K562 (cell line): ENCODE measurements around the gene ERC2. TPM values are rescaled to one million over a fixed set of nuclear protein-coding genes. Genes with fewer than 3 reads are reported as not detected.

Experiments used
- ATAC-seq: fragments of 200-7000 bp; cut with Tn5 transposase; 3 replicates; pipeline ENCODE4 v1.9.1; 2020; ENCODE audit warnings: moderate library complexity
- BruUV-seq: library from RNA; stranded (reverse); fragments of 400-500 nt; replicated peaks from 2 replicates; lab custom pipeline; 2021; lab: Mats Ljungman, UMichigan
- CTCF ChIA-PET: fragments of 300-600 bp; formaldehyde crosslinking; extraction: SDS; loops from one replicate; lab custom pipeline; 2021; ENCODE audit warnings: low intra/inter-chr PET ratio; lab: Yijun Ruan, JAX
- POLR2A ChIA-PET: fragments of 300-600, 350-650 bp; sonication (Branson Sonifier 250); formaldehyde crosslinking; extraction: SDS; loops from one replicate; lab custom pipeline; 2021; ENCODE audit warnings: antibody characterized with exemption, inconsistent platforms; lab: Yijun Ruan, JAX
- DNase-seq, 4 experiments: peaks; one replicate each; pipeline versions ENCODE4 v3.0.0 to v3.0.0-alpha.2; 2011 to 2018; ENCODE audit warnings: low spot score in 3 of 4, mixed read lengths in 3 of 4; ENCODE audit errors: extremely low read depth in 1 of 4
- FAIRE-seq: peaks from 2 replicates; lab custom pipeline; 2011; peaks lifted over from hg19 to GRCh38; lab: Jason Lieb, UNC
- H2AFZ ChIP-seq: 2 replicates; pipeline ENCODE4 v1.6.0; 2011; ENCODE audit warnings: low read depth, low read length, control low read depth, inconsistent platforms
- H3K27ac ChIP-seq: fragments of 200-600 bp; 3 replicates; pipeline ENCODE4 v1.8.0; 2011; ENCODE audit warnings: low read depth, mild to moderate bottlenecking, control low read depth, inconsistent platforms, low read length, moderate library complexity, mixed read lengths; ENCODE audit errors: extremely low read depth
- H3K27me3 ChIP-seq, 2 experiments: fragments of 300-600 bp in 1 of 2; 2 replicates in 1 of 2; 3 replicates in 1 of 2; pipeline versions ENCODE4 v1.6.0 to v1.8.0; 2011; ENCODE audit warnings: inconsistent platforms in 2 of 2, low read length in 2 of 2, mild to moderate bottlenecking in 1 of 2, mixed read lengths in 1 of 2, moderate library complexity in 1 of 2; ENCODE audit not compliant: control insufficient read depth in 2 of 2, insufficient read depth in 2 of 2
- H3K36me3 ChIP-seq: fragments of 300-600 bp; 3 replicates; pipeline ENCODE4 v1.8.0; 2011; ENCODE audit warnings: mild to moderate bottlenecking, low read length, inconsistent platforms; ENCODE audit not compliant: control insufficient read depth, insufficient read depth
- H3K4me1 ChIP-seq, 2 experiments: fragments of 200-600 bp in 1 of 2; replicated peaks in 1 of 2; 2 replicates in 1 of 2; 3 replicates in 1 of 2; pipeline versions ENCODE4 v1.5.1 to v1.8.0; 2011; ENCODE audit warnings: inconsistent platforms in 2 of 2, low read length in 2 of 2, mild to moderate bottlenecking in 1 of 2, mixed read lengths in 1 of 2, moderate library complexity in 1 of 2; ENCODE audit not compliant: control insufficient read depth in 2 of 2, insufficient read depth in 2 of 2
- H3K4me2 ChIP-seq: 2 replicates; pipeline ENCODE4 v1.6.1; 2011; ENCODE audit warnings: low read length, control low read depth, inconsistent platforms, mixed read lengths; ENCODE audit not compliant: insufficient read depth
- H3K4me3 ChIP-seq: fragments of 200-600 bp; sonication (generic), shearing (Covaris generic); 2 replicates; pipeline ENCODE4 v1.5.1; 2016; ENCODE audit warnings: control low read depth, inconsistent platforms
- H3K79me2 ChIP-seq: fragments of 200-600 bp; 3 replicates; pipeline ENCODE4 v1.8.0; 2011; ENCODE audit warnings: low read length, inconsistent platforms; ENCODE audit not compliant: control insufficient read depth, insufficient read depth
- H3K9ac ChIP-seq, 2 experiments: 2 replicates each; pipeline versions ENCODE4 v1.6.0 to v1.6.1; 2011; ENCODE audit warnings: low read depth in 2 of 2, low read length in 2 of 2, control low read depth in 1 of 2, inconsistent platforms in 1 of 2, mild to moderate bottlenecking in 1 of 2, mixed read lengths in 1 of 2; ENCODE audit not compliant: insufficient read depth in 1 of 2
- H3K9me1 ChIP-seq: one replicate; pipeline ENCODE4 v1.6.0; 2011; ENCODE audit warnings: inconsistent platforms, mild to moderate bottlenecking, low read length, moderate library complexity; ENCODE audit not compliant: control insufficient read depth, insufficient read depth
- H3K9me3 ChIP-seq: replicated peaks from 2 replicates; pipeline ENCODE4 v1.5.1; 2011; ENCODE audit warnings: low read depth, low read length, inconsistent platforms; ENCODE audit not compliant: control insufficient read depth, insufficient read depth
- H4K20me1 ChIP-seq: replicated peaks from 2 replicates; pipeline ENCODE4 v1.6.1; 2011; ENCODE audit warnings: low read length, inconsistent platforms, mixed read lengths; ENCODE audit not compliant: control insufficient read depth, insufficient read depth
- ATF3 ChIP-seq, 2 experiments: fragments of 450-650 bp in 1 of 2; sonication (generic) in 1 of 2; formaldehyde crosslinking in 1 of 2; IDR thresholded peaks in 1 of 2; conservative IDR thresholded peaks in 1 of 2; 2 replicates each; pipeline versions ENCODE4 v1.6.1 to v1.8.1; 2016 to 2023; ENCODE audit warnings: mild to moderate bottlenecking in 2 of 2, moderate library complexity in 2 of 2, inconsistent platforms in 1 of 2, missing genetic modification reagents in 1 of 2
- CBX3 ChIP-seq, 2 experiments: IDR thresholded peaks; 1 replicate in 1 of 2; 2 replicates in 1 of 2; pipeline ENCODE4 v1.6.1; 2012; ENCODE audit warnings: inconsistent platforms in 2 of 2, low read length in 2 of 2, borderline replicate concordance in 1 of 2, control low read depth in 1 of 2
- HDAC2 ChIP-seq: fragments of 450-650 bp; IDR thresholded peaks from 2 replicates; pipeline ENCODE4 v1.6.1; 2016; ENCODE audit warnings: mild to moderate bottlenecking
- HSF4 ChIP-seq: fragments of 250-450 bp; sonication (Bioruptor Pico); IDR thresholded peaks from 2 replicates; pipeline ENCODE4 v2.1.2; 2022; ENCODE audit warnings: mild to moderate bottlenecking, moderate library complexity, borderline replicate concordance
- PHB ChIP-seq: fragments of 250-450 bp; sonication (Bioruptor Pico); IDR thresholded peaks from 2 replicates; pipeline ENCODE4 v1.5.0; 2021
- SMAD2 ChIP-seq: fragments of 150-350 bp; IDR thresholded peaks from 2 replicates; pipeline ENCODE4 v1.6.1; 2014; ENCODE audit warnings: low read depth, mild to moderate bottlenecking, low read length
- ZBED1 ChIP-seq: IDR thresholded peaks from 2 replicates; pipeline ENCODE4 v1.6.1; 2014
- ZNF668 ChIP-seq: fragments of 250-450 bp; sonication (Bioruptor Pico); IDR thresholded peaks from 2 replicates; pipeline ENCODE4 v1.8.0; 2022; ENCODE audit warnings: mild to moderate bottlenecking, inconsistent platforms
- WGBS: fragments of 100-300 bp; shearing (Covaris generic); methylation state at CpG from one replicate; pipeline ENCODE4 v1.1.6; 2016; ENCODE audit warnings: low coverage, mixed read lengths; ENCODE audit not compliant: insufficient coverage; ENCODE audit errors: missing lambda C conversion rate; 5-methylcytosine and 5-hydroxymethylcytosine counted together
- in situ Hi-C: fragments of 300-500 bp; cut with MboI; formaldehyde crosslinking; loops from 4 replicates; pipeline ENCODE4 v1.15.0; 2018; ENCODE audit warnings: inconsistent platforms, mixed read lengths
- intact Hi-C: fragments of 100-400 bp; cut with micrococcal nuclease; formaldehyde crosslinking; loops from 2 replicates; pipeline ENCODE4 v1.14.2; 2022
- polyA plus RNA-seq, 8 experiments: library from polyadenylated mRNA; depleted of rRNA in 4 of 8; stranded (reverse) in 5 of 8; unstranded in 3 of 8; fragments of >200 nt; fragmentation: Nextera tagmentation in 2 of 8; fragmentation: Illumina TruSeq in 1 of 8; extraction: Ambion mirVana in 2 of 8; extraction: Trizol in 1 of 8; gene quantifications; 2 replicates each; pipeline versions ENCODE4 v1.2.1 to v1.2.3, GENCODE V29; 2011 to 2014; ENCODE audit warnings: inconsistent platforms in 1 of 8, missing spikeins in 1 of 8
- total RNA-seq, 7 experiments: library from RNA; depleted of rRNA in 6 of 7; stranded (reverse); fragments of >200 nt in 6 of 7; fragmentation: Illumina TruSeq in 2 of 7; extraction: Trizol in 2 of 7; gene quantifications; 2 replicates each; pipeline versions ENCODE4 v1.2.1 to v1.2.3, GENCODE V29; 2011 to 2021; ENCODE audit warnings: low replicate concordance in 1 of 7

Gene ERC2
- total and polyA plus RNA-seq, 9 of the 15 experiments (the other 6 are each of a cell fraction or from before 2014, with no cell fraction given): 0.04 to 0.18 (median 0.07) TPM; not detected in 2

DNA sequence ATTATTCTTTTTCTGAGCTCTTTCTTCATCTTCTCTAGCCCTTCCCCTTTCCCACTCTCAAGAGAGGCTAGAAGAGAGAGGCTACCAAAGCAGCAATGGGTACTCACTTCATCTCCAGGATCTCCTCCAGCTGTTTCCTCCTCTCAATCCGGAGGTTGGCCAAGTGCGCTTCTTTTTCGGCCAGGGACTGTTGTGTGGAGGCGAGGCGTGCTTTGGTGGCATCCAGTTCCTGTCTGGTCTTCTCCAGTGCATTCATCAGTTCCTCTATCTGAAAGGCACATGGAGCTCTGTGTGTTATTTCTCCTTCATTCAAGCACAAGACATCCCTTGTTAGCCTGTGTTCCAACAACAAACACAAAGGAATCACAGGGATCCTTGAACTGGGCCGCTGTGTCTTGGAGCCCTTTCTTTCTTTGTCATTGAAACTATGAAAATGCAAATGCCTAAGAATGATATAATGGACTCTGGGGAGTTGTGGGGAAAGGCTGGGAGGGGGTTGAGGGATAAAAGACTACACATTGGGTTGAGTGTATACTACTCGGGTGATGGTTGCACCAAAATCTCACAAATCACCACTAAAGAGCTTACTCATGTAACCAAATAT lies 579.9 kb downstream of the ERC2 start:
- Histone ChIP-seq H3K4me2 (no peak overlapping the region), H3K79me2 (no peaks in the 10 kb centered on the region), H4K20me1 (no peaks in the 10 kb centered on the region), H3K9me1 (no peaks in the 10 kb centered on the region), H2AFZ (no peak overlapping the region), H3K27ac (no peak overlapping the region), H3K4me1 (no peaks in the 10 kb centered on the region), H3K9ac (no peak overlapping the region), H3K4me3 (no peak overlapping the region), H3K9me3 (no peaks in the 10 kb centered on the region), H3K27me3 (no peaks in the 10 kb centered on the region), H3K36me3 (no peaks in the 10 kb centered on the region)
- 0% methylated on average over 7 of the region's 7 CpGs for WGBS
- TF ChIP-seq ATF3 (IDR thresholded peaks at IDR 0.05) (no peak), ATF3 (CRISPR knock-in tag; conservative IDR thresholded peaks at IDR 0.05) (no peak), HDAC2 (no peak), SMAD2 (no peak), ZBED1 (no peak), PHB (CRISPR knock-in tag) (no peak), ZNF668 (no peak), HSF4 (CRISPR knock-in tag) (no peak), CBX3 (IDR thresholded peaks at IDR 0.05; ENCODE audit: borderline replicate concordance in 1 of 2, low read length in 2 of 2) (no peak)
- DNase-seq (no peak), FAIRE-seq (no peak), ATAC-seq (no peak)
- BruUV-seq: no TSS peak
- intact Hi-C loops: no loop called here
- in situ Hi-C loops: no loop called here
- CTCF ChIA-PET: no interaction called here
- POLR2A ChIA-PET: no interaction called here
